DND-41 (cell line): ENCODE results near the gene CCDC70.

Experiments used
- ATAC-seq: fragments of 200-7000 bp; cut with Tn5 transposase; 3 replicates; pipeline ENCODE4 v1.9.1; 2021; ENCODE audit warnings: low read depth; ENCODE audit not compliant: insufficient read depth
- DNase-seq: peaks from one replicate; pipeline ENCODE4 v3.0.0-alpha.2; 2020
- H2AFZ ChIP-seq: 2 replicates; pipeline ENCODE4 v1.6.0; 2012; ENCODE audit warnings: low read depth, low read length
- H3K27ac ChIP-seq: 2 replicates; pipeline ENCODE4 v1.5.1; 2012; ENCODE audit warnings: low read length, inconsistent platforms
- H3K27me3 ChIP-seq: fragments of 200-600 bp; sonication (generic); 2 replicates; pipeline ENCODE4 v1.6.0; 2012; ENCODE audit warnings: low read length, mild to moderate bottlenecking, inconsistent platforms; ENCODE audit not compliant: insufficient read depth, poor library complexity
- H3K36me3 ChIP-seq: 2 replicates; pipeline ENCODE4 v1.5.1; 2012; ENCODE audit warnings: low read length, inconsistent platforms; ENCODE audit not compliant: insufficient read depth
- H3K4me1 ChIP-seq: 2 replicates; pipeline ENCODE4 v1.5.1; 2012; ENCODE audit warnings: mild to moderate bottlenecking, low read length; ENCODE audit not compliant: insufficient read depth
- H3K4me2 ChIP-seq: 2 replicates; pipeline ENCODE4 v1.6.0; 2012; ENCODE audit warnings: mild to moderate bottlenecking, moderate library complexity, low read length, inconsistent platforms; ENCODE audit not compliant: insufficient read depth
- H3K4me3 ChIP-seq, 2 experiments: fragments of 200-600 bp in 1 of 2; shearing (Covaris generic) in 1 of 2; 2 replicates each; pipeline ENCODE4 v1.5.1; 2012 to 2016; ENCODE audit warnings: inconsistent platforms in 2 of 2, low read length in 2 of 2, mild to moderate bottlenecking in 2 of 2, low read depth in 1 of 2, moderate library complexity in 1 of 2
- H3K79me2 ChIP-seq: 2 replicates; pipeline ENCODE4 v1.6.0; 2012; ENCODE audit warnings: low read length, inconsistent platforms; ENCODE audit not compliant: insufficient read depth
- H3K9ac ChIP-seq: 2 replicates; pipeline ENCODE4 v1.6.0; 2012; ENCODE audit warnings: low read depth, mild to moderate bottlenecking, inconsistent platforms, low read length, moderate library complexity
- H3K9me3 ChIP-seq: 2 replicates; pipeline ENCODE4 v1.5.1; 2012; ENCODE audit warnings: low read length, moderate library complexity, mild to moderate bottlenecking, inconsistent platforms; ENCODE audit not compliant: insufficient read depth, severe bottlenecking
- H4K20me1 ChIP-seq: 2 replicates; pipeline ENCODE4 v1.6.0; 2012; ENCODE audit warnings: low read length; ENCODE audit not compliant: insufficient read depth
- EZH2 ChIP-seq: IDR thresholded peaks from 3 replicates; pipeline ENCODE4 v1.6.1; 2012; ENCODE audit warnings: borderline replicate concordance, low read depth, mild to moderate bottlenecking, moderate library complexity, low read length, inconsistent platforms; ENCODE audit not compliant: severe bottlenecking
- TF ChIP-seq, protein P1 (sequence below): IDR thresholded peaks from 2 replicates; pipeline ENCODE4 v1.5.1; 2012; ENCODE audit warnings: borderline replicate concordance, low read length, moderate library complexity, mild to moderate bottlenecking; ENCODE audit not compliant: poor library complexity, severe bottlenecking; ENCODE audit errors: extremely low read depth

The CCDC70 gene

DNA sequence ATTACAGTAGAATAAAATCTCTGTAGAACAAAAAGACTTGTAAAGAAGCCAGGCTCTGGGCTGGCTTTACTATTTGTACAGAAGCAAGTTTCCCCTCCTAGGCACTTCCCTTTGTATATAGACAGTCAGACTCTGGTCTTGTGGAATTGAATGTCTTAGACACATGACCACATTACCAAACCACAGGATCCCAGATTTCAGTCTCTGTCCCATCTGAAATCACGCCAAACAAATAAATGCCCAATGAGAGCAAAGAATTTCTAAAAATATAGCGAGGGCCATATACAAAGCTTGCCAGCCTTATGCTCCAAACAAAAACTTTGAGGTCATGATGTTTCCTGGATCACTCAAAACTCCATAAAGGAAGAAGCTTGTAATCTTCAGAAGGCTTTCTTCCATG lies 23.9 kb downstream of the CCDC70 start:
- no peaks in the 10 kb centered on the region for H3K79me2 ChIP-seq
- H3K36me3 ChIP-seq, result no peaks in the 10 kb centered on the region
- no peak for ATAC-seq

DNA sequence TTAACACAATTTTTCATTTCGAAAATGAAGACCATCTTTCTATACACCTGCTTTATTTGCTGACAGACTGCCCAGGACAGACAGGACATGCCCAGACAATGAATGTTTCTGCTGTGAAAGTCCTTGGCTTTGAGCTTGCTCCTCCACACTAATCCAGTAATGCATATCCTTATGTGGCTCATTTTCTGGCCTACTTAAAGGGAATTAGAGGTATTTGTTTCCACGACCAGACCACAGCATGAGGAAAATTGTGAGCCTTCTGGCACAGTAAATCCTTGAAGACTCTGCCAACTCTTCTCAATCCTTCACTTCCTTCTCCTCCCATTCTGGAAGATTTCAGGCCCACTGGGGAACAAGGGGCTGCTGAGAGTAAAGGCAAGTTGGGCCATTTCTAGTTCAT lies 25.7 kb downstream of the CCDC70 start:
- H4K20me1 ChIP-seq, result no peaks in the 10 kb centered on the region
- no peak overlapping the region for H3K9ac ChIP-seq
- no peaks in the 10 kb centered on the region for H3K79me2 ChIP-seq
- ATAC-seq, result no peak
- H3K27ac ChIP-seq, result no peak overlapping the region
- H3K36me3 ChIP-seq, result no peaks in the 10 kb centered on the region
- no peak overlapping the region for H3K4me2 ChIP-seq
- no peak for DNase-seq
- no peak overlapping the region for H3K4me3 ChIP-seq
- no peaks in the 10 kb centered on the region for H3K4me1 ChIP-seq
- peaks cover 3% of the 10 kb centered on the region for H3K27me3 ChIP-seq
- TF ChIP-seq, protein P1, sequence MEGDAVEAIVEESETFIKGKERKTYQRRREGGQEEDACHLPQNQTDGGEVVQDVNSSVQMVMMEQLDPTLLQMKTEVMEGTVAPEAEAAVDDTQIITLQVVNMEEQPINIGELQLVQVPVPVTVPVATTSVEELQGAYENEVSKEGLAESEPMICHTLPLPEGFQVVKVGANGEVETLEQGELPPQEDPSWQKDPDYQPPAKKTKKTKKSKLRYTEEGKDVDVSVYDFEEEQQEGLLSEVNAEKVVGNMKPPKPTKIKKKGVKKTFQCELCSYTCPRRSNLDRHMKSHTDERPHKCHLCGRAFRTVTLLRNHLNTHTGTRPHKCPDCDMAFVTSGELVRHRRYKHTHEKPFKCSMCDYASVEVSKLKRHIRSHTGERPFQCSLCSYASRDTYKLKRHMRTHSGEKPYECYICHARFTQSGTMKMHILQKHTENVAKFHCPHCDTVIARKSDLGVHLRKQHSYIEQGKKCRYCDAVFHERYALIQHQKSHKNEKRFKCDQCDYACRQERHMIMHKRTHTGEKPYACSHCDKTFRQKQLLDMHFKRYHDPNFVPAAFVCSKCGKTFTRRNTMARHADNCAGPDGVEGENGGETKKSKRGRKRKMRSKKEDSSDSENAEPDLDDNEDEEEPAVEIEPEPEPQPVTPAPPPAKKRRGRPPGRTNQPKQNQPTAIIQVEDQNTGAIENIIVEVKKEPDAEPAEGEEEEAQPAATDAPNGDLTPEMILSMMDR, result no peak
- TF ChIP-seq EZH2, result no peak
- H2AFZ ChIP-seq, result no peak overlapping the region
- peaks cover 8% of the 10 kb centered on the region for H3K9me3 ChIP-seq

More for the DNA sequence above, 23.9 kb downstream of the CCDC70 start:
- no peak overlapping the region for H3K27ac ChIP-seq
- H4K20me1 ChIP-seq, result no peaks in the 10 kb centered on the region
- no peak overlapping the region for H3K4me2 ChIP-seq
- H3K9ac ChIP-seq, result no peak overlapping the region
- no peak overlapping the region for H3K4me3 ChIP-seq
- DNase-seq, result no peak
- no peak for TF ChIP-seq EZH2
- TF ChIP-seq, protein P1, result no peak
- H3K4me1 ChIP-seq, result no peaks in the 10 kb centered on the region
- H3K9me3 ChIP-seq, result peaks cover 8% of the 10 kb centered on the region
- H3K27me3 ChIP-seq, result peaks cover 3% of the 10 kb centered on the region
- no peak overlapping the region for H2AFZ ChIP-seq

DNA sequence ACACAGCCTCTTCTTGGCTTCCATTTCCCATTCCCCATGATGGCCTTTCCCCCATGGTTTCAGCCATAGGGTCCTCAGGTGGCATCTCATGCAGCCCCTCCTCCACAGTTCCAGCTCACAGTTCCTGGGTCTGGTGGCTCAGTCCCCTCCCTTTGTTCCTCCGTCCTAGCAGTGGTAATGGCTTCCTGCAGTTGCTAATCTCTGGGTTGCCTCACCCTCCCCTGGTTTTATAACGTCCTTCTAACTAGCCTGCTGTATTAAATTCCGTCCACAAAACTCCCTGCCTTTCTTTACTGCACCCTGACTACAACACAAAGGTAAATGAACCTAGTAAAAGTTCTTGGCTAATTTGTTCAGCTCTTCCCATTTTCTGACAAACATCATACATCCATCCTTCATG lies 30.9 kb downstream of the CCDC70 start:
- Histone ChIP-seq H3K4me2 (no peak overlapping the region), H3K9me3 (no peaks in the 10 kb centered on the region), H3K9ac (no peak overlapping the region), H4K20me1 (no peaks in the 10 kb centered on the region), H3K27me3 (peaks cover 6% of the 10 kb centered on the region), H3K36me3 (no peaks in the 10 kb centered on the region), H3K79me2 (no peaks in the 10 kb centered on the region), H3K4me3 (no peak overlapping the region), H3K4me1 (no peaks in the 10 kb centered on the region), H2AFZ (no peak overlapping the region), H3K27ac (no peak overlapping the region)
- DNase-seq (no peak), ATAC-seq (no peak)
- TF ChIP-seq EZH2, result no peak
- TF ChIP-seq, protein P1, result no peak

DNA sequence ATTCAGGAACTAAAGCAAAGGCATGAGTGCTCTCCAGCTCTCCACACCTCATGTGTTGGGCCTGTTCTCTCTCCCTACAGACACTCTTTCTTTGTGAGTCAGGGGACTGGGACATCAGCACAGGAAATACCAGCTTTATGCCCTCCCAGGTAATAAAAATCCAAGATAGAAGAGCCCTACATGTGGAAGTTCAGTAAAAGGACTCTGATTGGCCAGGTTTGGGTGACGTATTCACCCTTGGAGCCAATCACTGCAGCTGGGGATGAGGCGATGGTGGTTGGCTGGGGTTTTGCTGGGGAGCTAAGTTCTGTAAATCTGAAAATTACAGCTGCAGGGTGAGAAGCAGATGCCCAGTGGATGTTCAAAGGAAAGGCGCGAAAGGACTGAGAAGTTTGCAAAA lies 32.5 kb downstream of the CCDC70 start:
- no peak overlapping the region for H2AFZ ChIP-seq
- no peaks in the 10 kb centered on the region for H3K79me2 ChIP-seq
- no peaks in the 10 kb centered on the region for H3K9me3 ChIP-seq
- H3K27ac ChIP-seq, result no peak overlapping the region
- no peak overlapping the region for H3K9ac ChIP-seq
- TF ChIP-seq, protein P1, result no peak
- TF ChIP-seq EZH2, result no peak
- no peak overlapping the region for H3K4me2 ChIP-seq
- H3K4me3 ChIP-seq, result no peak overlapping the region
- no peaks in the 10 kb centered on the region for H4K20me1 ChIP-seq
- DNase-seq, result no peak
- H3K4me1 ChIP-seq, result no peaks in the 10 kb centered on the region
- H3K27me3 ChIP-seq, result peaks cover 9% of the 10 kb centered on the region
- ATAC-seq, result no peak
- H3K36me3 ChIP-seq, result no peaks in the 10 kb centered on the region
